ENCODE measurements around the gene EHMT1.

EHMT1 gene

GRCh38 chr9:137799630-137799983 lies 180.8 kb downstream of the EHMT1 start:
- Histone ChIP-seq H3K36me3 (peaks cover 70% of the 10 kb centered on the region), H3K4me1 (no peaks in the 10 kb centered on the region), H3K27me3 (no peaks in the 10 kb centered on the region), H3K4me3 (ENCODE audit: low read depth, low read length) (no peak overlapping the region), H3K9me3 (no peaks in the 10 kb centered on the region)
- DNase-seq = no peak
- no peak for TF ChIP-seq CTCF (IDR thresholded peaks at IDR 0.05; ENCODE audit: low read depth, low read length)

GRCh38 chr9:137800196-137801022 lies 181.6 kb downstream of the EHMT1 start:
- Histone ChIP-seq H3K4me1 (no peaks in the 10 kb centered on the region), H3K36me3 (peaks cover 70% of the 10 kb centered on the region), H3K27me3 (no peaks in the 10 kb centered on the region), H3K9me3 (0 out of 2 replicates have a peak, but pooled peaks cover 5% of the 10 kb centered on the region), H3K4me3 (ENCODE audit: low read depth, low read length) (no peak overlapping the region)
- no peak for DNase-seq
- no peak for TF ChIP-seq CTCF (IDR thresholded peaks at IDR 0.05; ENCODE audit: low read depth, low read length)

- H3K4me1 ChIP-seq = no peaks in the 10 kb centered on the region
- H3K36me3 ChIP-seq = peaks cover 68% of the 10 kb centered on the region
Measured at GRCh38 chr9:137801023-137801319, 182.2 kb downstream of the EHMT1 start.

GRCh38 chr9:137802021-137802420 lies 183.2 kb downstream of the EHMT1 start:
- no peak for DNase-seq
- Histone ChIP-seq H3K27me3 (no peaks in the 10 kb centered on the region), H3K4me3 (ENCODE audit: low read depth, low read length) (no peak overlapping the region), H3K36me3 (peaks cover 67% of the 10 kb centered on the region), H3K9me3 (0 out of 2 replicates have a peak, but pooled peaks cover 5% of the 10 kb centered on the region), H3K4me1 (no peaks in the 10 kb centered on the region)
- no peak for TF ChIP-seq CTCF (IDR thresholded peaks at IDR 0.05; ENCODE audit: low read depth, low read length)

More at GRCh38 chr9:137801023-137801319, 182.2 kb downstream of the EHMT1 start:
- no peak for DNase-seq
- H3K4me3 ChIP-seq (ENCODE audit: low read depth, low read length) = no peak overlapping the region
- H3K27me3 ChIP-seq = no peaks in the 10 kb centered on the region
- H3K9me3 ChIP-seq = 0 out of 2 replicates have a peak, but pooled peaks cover 5% of the 10 kb centered on the region
- TF ChIP-seq CTCF (IDR thresholded peaks at IDR 0.05; ENCODE audit: low read depth, low read length) = no peak

GRCh38 chr9:137802521-137803243 lies 183.9 kb downstream of the EHMT1 start:
- no peak for DNase-seq
- Histone ChIP-seq H3K4me1 (no peaks in the 10 kb centered on the region), H3K4me3 (ENCODE audit: low read depth, low read length) (no peak overlapping the region), H3K36me3 (peaks cover 64% of the 10 kb centered on the region), H3K9me3 (0 out of 2 replicates have a peak, but pooled peaks cover 5% of the 10 kb centered on the region), H3K27me3 (no peaks in the 10 kb centered on the region)
- TF ChIP-seq CTCF (IDR thresholded peaks at IDR 0.05; ENCODE audit: low read depth, low read length) = no peak

Measured in BE2C (cell line).